CD4-positive, alpha-beta T cell treated with Interleukin-21 for 1 hour (primary cell): ENCODE data around the gene UCK1.
A peak's percentile ranks its signal among the peaks of the same experiment; 100 is the strongest.

Experiments used
- DNase-seq: peaks from one replicate; pipeline ENCODE4 v3.0.0-alpha.2; 2020

UCK1 gene

DNA sequence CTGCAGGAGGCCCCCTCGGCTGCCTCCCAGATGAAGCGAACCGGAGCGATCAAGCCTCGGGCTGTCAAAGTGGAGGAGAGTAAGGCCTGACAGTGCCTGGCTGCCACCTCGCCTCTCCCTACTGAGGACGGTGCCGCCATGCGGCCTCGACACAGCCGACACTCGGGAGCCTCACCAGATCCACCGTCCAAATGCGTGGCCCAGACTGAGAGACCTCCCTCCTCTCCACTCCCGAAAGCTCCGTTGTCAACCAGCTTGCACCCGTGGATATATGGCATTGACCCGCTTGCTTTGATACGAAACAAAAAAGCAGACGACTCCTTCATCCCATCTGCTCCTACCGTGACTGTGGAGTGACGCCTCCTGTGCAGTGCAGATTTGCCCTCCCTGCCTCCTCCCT is 35.3 kb downstream of the UCK1 start:
- no peak for DNase-seq

DNA sequence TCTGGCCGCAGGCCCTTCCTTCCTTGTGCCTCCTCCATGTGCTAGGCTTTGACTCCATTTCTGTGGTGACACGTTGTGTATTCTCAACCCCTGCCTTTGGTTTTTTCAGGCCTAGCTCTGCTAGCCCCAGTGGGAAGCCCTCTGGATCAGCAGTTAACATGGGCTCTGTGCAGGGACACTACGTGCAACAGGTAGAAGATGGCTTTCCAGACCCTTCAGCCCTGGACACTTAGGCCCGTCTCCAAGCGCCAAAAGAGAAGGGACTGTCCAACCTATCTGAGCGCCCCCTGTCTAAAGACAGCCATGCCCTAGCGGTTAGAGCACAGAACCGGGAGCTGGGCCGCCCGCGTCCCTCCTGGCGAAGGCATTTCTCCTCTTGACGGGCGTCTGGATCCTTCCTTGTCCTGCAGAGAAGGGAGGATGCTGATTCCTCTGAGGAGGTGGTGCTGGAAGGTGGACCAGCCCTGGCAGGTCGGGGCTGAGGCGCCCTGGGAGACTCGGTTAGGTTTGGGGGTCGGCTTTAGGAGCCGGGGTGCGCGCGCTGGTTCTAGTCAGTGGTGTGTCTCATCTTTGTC is 36.7 kb downstream of the UCK1 start:
- no peak for DNase-seq

DNA sequence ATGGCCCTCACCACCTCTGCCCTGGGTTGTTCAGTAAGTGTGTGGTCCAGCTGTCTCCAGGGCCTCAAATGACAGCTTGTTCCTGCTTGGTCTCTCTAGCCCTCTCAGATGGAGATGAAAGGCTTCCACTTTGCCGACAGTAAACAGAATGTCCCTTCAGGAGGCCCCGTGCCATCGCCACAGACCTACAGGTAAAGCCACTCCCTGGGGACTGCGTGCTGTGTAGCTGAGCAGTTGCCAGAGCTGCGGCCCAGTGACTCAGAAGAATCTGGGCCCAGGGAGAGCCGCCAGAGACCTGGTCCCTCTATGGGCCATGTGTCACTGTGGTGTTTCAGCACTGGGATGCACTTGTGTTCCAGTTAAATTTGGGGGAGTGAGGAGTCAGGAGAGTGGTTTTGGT is 39.0 kb downstream of the UCK1 start:
- no peak for DNase-seq

DNA sequence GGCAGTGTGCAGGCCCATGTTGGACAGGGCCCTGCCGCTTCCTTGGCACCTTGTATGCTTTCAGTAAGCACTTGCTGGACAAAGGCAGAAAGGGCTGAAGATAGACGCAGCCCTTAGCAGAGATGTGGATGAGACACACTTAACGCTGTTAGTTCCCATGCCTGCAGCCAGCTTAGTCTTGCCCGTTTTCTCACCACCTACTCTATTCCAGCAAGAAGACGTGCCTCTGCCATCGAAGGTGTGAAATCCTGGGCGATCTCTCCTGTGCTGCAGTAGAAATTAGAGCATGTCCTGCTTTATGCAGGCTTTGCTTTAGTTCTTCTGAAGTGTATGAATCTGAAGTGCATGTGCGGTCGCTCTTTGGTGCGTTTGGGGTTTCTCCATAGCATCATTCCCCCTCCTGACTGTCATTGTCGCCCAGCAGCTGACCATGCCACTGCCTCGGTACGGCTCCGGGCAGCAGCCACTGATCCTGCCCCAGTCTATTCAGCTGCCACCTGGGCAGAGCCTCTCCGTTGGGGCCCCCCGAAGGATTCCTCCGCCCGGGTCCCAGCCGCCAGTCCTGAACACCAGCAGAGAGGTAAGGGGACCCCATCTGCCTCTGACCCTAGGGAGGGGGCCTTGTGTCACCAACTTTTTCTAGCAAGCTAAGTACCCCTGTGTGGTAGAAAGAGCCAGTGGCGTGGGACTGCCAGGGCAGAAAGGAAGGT is 39.9 kb downstream of the UCK1 start:
- DNase-seq, result no peak

DNA sequence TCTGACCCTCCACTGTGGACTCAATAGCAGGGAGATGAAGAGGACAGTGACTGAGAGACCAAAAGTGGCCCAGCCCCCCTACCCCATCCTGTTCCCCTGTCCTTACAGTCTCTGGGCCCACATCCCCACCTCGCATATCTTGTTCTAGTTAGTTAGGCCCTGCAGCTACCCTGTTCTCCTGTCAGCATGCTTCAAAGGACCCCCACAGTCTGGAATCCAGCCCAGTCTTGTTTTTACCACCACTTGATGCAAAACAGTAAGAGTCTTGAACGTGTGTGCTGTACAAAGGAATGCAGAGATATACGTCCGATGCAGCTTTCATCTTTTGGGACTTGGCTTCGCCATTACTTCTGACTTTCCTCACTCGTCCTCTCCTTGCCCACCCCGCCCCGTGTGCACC is 40.5 kb downstream of the UCK1 start:
- no peak for DNase-seq

DNA sequence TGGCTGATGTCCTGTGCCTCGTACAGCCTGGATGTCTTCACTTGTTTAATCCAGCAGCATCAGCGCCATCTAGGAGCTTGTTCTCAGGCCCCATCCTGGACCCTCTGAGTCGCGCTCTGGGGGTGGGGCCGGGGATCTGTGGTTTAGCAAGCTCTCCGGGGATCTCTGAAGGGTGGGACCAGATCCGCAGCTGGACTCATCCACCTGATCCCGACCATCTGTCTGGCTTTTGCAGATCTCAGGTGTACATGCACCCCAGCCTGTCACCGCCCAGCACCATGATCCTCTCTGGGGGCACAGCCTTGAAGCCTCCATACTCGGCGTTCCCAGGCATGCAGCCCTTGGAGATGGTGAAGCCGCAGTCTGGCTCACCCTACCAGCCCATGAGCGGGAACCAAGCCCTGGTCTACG is 43.4 kb downstream of the UCK1 start:
- DNase-seq, result no peak

DNA sequence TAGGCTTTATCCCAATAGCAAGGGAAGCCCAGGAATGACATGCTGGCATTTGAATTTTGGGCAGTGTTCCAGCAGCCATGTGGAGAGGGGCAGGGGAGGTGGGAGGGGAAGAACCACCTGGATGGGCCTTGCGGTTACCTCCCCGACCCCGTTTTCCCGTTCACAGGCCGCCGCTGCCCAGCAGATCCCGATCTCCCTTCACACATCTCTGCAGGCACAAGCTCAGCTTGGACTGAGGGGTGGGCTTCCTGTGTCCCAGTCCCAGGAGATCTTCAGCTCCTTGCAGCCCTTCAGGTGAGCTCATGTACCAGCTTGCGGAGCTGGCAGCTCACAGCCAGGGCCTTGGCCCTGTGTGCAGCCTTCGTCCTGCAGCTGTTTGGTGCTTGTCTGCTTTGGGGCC is 44.1 kb downstream of the UCK1 start:
- no peak for DNase-seq

DNA sequence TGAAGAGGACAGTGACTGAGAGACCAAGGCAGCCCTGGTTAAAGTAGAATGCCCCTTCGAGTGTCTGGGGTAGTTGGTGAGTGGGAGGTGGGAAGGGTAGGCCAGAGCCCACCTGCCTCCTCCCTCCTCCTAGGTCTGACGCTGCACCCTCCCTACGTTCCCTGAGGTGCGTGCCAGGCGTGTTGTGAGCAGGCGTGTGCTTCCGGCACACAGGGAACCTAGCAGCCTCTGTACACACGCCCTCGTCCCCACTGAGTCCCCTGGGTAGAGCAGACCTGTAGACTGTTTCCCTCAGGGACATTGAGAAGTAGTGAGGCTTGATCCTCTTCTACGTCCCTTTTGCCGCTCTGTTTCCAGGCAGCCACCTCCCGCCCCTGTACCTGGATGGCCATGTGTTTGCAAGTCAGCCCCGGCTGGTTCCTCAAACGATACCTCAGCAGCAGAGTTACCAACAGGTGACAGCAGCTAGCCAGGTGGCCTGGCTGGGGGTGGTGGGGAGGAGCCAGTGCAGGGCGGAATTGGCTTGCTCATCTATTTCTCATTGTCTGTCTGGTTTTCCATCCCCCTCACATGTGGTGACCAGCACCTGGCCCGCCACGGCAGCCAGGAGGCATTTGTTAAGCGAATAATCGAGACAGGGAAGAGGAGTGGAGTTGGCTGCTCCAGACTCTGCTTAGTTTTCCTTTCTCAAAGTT is 45.2 kb downstream of the UCK1 start:
- DNase-seq, result no peak

DNA sequence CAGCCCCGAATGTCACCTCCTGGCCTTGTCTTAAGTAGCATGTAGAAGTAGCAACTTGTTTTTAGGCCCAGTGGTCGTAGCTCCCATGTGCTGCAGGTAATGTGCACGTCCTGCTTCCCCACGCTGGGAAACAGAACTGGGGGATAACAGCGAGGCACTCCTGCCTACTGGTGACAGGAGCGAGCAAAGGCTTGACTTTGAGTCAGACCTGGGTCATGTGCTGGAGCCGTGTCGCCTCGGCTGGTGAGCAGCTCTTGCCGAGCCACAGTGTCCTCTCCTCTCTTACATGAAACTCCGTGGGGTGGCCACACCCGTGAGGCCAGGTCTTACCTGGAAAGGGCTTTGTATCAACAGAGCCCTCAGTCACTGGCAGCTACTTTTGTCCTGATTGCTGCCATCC is 45.9 kb downstream of the UCK1 start:
- no peak for DNase-seq

DNA sequence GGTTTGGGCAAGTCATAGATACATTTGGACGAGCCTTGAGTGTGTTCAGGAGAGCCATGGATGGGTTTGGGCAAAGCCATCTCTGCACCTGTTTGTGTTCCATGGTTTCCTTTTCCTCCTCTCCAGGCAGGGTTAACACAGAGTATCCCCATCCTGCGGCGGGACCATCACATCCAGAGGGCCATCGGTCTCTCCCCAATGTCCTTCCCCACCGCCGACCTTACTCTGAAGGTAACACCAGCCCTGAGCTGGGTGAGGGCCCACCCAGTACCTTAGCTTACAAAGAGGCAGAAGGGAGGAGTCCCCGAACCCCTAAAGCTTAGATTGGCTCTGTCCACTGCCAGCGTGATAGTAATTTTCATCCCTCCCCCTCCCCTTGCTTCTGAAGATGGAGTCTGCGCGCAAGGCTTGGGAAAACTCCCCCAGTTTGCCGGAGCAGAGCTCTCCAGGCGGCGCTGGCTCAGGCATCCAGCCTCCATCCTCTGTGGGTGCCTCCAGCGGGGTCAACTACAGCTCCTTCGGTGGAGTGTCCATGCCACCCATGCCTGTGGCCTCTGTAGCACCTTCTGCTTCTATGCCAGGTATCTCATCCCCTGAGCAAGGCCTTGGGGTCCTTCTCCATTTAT is 46.4 kb downstream of the UCK1 start:
- DNase-seq, result no peak

DNA sequence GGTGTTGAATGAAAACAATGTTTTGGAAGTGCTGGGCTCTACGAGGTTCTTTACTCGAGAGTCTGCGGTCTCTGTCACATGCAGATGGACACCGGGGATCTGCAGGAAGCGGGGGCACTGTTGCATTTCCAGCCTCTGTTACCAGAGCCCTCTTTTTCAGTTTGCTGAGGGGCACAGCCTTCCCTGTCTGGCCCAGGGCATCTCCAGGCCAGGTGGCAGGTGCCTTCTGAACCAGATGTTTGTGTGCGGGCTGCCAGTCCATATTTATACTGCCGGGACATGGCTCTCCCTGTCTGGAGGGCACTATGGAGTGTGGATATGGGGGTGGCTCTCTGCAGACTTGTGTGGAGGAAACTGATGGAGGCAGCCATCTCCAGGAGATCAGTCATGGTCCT is 47.0 kb downstream of the UCK1 start:
- no peak for DNase-seq

DNA sequence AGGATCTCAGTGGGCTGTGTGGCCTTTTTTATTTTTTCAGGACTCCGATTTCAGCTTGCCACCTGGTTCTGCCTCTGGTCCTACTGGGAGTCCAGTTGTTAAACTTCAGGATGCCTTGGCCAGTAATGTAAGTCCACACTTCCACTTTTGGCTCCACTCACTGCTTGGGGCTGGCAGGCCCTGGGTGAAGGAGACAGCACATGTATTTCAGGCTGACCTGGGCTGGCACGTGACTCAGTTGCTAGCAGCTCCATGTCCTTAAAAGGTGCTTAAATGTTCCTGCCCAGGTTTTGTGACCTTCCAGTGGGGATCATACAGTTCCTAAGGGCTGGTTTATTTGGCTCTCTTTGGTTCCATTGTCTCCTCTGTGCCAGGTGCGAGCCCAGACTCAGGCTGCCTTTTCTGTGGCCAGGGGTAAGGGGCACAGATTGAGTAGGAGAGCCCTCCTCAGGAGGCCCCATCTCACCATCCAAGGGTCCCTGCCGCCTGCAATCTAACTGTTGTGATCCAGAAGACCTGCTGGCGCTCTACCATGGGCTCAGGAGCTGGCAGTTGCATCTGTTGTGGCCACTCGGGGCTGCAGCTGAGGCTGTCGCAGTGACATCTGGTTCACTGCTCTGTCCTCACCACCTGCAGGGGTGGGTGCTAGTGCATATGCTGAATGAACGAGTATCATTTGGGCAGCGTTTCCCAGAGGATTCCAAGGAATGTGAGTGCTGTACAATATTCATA is 47.6 kb downstream of the UCK1 start:
- no peak for DNase-seq

DNA sequence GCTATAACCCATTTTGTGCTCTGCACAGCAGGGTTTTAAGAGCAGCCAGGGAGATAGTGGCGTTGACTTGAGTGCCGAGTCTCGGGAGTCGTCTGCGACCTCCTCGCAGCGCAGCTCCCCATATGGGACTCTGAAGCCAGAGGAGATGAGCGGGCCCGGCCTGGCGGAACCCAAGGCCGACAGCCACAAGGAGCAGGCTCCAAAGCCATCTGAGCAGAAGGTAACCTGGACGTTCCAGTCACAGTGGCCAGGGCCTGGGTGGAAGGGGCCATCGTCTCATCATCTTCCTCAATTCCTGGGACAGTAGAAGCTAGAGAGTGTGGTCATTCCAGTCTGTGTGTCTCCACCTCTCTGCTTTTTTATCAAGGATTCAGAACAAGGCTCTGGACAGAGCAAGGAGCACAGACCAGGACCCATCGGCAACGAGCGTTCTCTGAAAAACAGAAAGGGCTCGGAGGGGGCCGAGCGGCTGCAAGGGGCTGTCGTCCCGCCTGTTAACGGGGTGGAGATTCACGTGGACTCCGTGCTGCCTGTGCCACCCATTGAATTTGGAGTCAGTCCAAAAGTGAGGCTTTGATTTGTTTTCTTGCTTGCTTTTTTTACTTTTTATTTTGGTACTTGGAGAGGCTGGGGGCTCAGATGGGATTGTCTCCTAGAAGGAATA is 48.6 kb downstream of the UCK1 start:
- no peak for DNase-seq

DNA sequence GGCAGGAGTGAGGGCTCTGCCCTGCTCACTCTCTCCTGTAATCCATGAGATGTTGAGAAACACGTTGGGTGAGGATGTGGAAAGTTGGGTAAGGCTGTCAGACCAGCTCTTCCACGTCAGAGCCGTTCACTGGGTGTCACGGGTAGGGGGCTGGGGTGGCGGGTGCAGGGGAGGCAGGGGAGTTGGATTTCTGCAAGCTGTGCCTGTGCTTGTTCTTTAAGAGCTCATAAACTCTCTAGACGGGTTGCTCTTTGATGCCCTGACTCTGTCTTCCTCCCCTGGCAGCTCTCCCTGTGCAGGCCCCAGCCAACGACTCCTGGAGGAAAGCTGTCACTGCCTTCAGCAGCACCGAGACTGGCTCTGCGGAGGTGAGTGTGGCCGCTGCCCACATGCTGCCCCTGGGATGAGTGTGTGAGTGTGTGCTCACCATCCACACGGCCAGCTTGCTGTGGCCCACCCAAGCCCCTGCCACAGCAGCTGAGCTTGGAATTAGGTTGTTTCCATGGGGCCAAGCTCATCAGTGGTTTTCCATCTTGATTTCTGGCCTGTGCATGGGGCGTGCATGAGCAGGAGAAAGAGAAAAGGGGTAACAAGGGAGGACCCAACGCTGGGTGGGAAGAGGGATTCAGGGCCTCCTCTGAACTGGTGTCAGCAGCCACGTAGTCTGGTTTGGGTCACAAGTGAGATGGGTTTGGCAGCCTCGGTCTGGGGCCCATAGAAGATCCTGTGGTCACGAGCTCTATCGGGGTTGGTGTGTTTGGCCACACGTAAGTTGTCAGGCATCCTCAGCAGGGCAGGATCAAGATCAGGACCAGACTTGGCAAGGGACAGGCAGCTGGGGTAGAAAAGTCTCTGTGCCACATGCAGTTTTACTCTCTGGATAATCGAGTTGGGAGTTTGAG is 49.4 kb downstream of the UCK1 start:
- DNase-seq, result no peak

DNA sequence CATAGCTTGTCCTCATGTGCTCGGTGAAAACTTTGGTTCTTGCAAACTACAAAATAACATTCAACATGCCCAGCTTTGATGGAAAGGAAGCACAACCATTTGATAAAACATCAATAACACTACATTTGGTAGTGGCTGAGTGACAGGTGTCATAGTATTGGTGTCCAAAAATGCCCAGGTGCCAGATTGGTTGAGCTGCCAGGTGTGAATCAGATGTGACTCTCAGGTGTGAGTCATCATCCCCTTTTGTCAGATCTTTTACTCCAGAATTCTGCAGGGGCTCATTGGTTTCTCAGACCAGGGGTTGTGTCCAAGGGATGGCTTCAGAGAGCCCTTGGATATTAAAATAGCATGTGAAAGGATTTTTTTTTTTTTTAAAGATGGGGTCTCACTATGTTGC is 50.8 kb downstream of the UCK1 start:
- no peak for DNase-seq

DNA sequence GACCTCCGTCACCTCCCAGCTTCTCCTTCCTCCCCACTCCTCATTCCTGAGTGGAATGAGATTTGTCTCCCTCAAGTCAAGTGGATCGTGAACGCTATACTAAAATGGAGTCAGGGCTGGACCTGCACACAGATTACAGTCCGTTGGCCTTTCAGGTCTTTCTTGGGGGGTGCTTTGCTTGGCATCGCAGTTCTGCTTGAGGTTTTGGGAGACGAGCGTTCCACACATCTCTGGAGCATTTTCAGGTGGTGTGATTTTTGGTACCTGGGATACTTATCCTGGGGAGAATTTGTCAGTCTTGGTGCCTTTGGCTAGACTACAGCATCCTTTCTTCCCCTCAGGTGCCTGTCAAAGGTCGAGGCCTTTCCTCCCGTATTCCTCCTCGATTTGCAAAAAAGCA is 52.2 kb downstream of the UCK1 start:
- no peak for DNase-seq

DNA sequence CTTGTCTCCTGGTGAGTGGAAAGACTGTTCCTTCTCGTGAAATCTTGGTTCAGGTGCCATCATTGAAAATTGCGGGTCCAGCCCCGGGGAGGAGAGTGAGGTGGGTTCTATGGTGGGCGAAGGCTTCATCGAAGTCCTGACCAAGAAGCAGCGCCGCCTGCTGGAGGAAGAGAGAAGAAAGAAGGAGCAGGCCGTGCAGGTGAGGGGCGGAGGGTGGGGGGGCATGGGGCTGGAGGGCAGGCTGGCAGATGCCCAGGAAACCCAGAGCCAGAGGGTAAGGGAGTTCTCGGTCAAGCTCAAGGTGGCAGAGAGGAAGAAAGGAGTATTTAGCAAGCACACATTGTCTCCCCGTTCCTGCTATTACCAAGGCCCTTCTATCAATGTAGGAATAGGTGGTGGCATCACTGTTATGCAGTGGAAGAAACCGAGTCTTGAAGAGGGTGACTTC is 52.6 kb downstream of the UCK1 start:
- peak; percentile 65 for DNase-seq

DNA sequence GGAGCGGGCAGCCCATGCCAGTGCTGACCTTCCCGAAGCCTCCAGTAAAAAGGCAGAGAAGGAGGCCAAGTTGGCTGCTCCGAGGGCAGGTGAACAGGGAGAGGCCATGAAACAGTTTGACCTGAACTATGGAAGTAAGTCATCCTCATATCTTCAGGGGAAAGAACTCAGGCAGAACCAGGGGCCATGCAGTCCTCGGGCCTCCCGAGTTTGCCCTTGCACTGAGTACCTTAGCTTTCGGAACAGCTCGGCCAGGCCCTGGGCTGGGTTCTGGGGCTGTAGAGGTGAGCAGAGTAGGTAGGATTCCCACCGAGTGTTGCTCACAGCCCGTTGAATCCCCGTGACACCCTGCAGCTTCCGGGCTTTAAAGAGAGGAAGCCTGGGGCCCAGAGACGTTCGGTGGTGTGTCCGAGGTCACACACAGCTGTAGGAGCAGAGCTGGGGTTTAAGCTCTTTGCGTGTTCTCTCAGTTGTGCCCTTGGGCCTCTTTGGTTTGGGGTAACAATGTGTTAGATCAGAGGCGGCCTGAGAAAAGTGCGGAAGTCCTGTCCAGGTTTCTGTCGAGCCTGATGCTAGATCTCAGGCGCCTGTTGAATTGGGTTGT is 53.1 kb downstream of the UCK1 start:
- no peak for DNase-seq

DNA sequence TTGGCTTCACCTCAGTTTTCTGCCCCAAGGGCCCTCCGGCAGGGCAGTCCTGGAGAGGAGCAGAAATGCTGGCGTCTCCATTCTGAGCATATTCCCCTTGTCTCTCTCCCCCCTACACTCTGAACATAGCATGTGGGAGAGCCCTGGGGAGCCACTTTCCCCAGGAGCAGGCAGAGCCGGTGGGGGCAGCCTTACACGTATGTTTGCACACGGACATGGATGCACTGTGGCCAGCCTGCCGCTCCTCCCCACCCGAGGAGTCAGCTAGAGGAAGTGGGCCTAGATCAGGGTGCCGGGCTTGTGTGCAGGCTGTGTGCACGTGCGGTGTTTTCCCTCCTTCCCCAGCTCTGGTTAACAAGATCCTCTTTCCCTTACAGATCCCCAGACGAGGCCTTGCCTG is 53.7 kb downstream of the UCK1 start:
- DNase-seq, result no peak

DNA sequence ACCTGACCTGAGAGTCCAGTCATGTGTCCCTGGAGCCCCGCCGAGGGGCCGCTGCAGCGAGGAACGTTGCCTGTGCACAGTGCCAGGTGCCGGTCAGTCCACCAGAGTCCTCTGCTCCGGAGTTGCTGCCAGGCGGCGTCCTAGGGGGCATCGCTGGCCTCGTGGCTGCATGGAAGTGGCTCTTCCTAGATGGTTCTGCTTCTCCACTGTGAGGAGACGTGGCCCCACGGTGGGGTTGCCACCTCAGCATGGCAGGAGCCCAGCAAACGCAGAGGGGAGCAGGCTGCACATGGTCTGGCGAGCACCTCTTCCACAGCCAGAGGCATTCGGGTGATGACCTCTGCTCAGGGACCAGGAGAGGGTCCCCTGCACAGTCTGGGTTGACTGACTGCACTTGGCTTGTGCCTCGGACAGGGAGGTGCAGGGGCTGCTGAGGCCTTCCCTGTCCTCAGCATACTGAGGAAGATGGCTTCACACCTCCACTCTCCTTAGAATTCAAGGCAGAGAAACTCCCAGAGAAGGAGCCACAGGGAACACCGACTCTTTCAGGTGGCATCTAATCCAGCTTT is 54.2 kb downstream of the UCK1 start:
- DNase-seq, result no peak
